Stimulated activated naive CD8-positive, alpha-beta T cell treated with anti-CD3 and anti-CD28 coated beads, Interleukin-15, Interleukin-2, amounts not matched to agents 100 U/mL and 50 U/mL, for 24 hours (primary cell): ENCODE results near the gene PRKAR2A.
"Not testable (repeated sequence)": the region's sequence is repeated elsewhere in the genome, so short reads cannot be mapped to it uniquely, and the experiment has no call there.

Source experiments
- ATAC-seq: fragments of 150-1000 bp; cut with Tn5 transposase; one replicate; pipeline ENCODE4 v1.10.0; 2021
- DNase-seq: peaks from one replicate; pipeline ENCODE4 v3.0.0; 2021

The PRKAR2A gene

DNA sequence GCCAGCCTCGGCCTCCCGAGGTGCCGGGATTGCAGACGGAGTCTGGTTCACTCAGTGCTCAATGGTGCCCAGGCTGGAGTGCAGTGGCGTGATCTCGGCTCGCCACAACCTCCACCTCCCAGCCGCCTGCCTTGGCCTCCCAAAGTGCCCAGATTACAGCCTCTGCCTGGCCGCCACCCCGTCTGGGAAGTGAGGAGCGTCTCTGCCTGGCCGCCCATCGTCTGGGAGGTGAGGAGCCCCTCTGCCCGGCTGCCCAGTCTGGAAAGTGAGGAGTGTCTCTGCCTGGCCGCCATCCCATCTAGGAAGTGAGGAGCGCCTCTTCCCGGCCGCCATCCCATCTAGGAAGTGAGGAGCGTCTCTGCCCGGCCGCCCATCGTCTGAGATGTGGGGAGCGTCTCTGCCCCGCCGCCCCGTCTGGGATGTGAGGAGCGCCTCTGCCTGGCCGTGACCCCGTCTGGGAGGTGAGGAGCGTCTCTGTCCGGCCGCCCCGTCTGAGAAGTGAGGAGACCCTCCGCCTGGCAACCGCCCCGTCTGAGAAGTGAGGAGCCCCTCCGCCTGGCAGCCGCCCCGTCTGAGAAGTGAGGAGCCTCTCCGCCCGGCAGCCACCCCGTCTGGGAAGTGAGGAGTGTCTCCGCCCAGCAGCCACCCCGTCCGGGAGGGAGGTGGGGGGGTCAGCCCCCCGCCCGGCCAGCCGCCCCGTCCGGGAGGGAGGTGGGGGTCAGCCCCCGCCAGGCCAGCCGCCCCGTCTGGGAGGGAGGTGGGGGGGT is 113.7 kb downstream of the PRKAR2A start:
- not testable (repeated sequence) for DNase-seq, ATAC-seq

DNA sequence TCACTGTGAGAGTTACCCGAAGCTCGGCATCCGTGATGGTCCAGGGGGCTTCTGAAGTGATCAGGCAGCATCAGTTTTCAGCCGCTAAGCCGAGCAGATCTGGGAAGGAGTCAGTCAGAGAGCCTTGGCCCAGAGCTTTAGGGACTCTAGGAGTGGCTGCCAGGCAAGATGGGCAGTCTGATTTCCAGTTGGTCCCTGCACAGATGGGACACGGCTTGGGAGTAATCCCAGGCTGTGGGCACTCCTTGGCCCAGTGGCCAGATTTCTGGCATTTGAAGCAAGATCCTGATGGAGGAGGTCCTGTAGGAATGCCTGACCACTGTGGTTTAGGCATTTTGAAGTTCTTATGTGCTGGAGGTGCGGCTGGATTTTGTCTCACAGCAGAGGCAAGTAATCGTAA is 120.2 kb downstream of the PRKAR2A start:
- DNase-seq (no peak), ATAC-seq (no peak)

DNA sequence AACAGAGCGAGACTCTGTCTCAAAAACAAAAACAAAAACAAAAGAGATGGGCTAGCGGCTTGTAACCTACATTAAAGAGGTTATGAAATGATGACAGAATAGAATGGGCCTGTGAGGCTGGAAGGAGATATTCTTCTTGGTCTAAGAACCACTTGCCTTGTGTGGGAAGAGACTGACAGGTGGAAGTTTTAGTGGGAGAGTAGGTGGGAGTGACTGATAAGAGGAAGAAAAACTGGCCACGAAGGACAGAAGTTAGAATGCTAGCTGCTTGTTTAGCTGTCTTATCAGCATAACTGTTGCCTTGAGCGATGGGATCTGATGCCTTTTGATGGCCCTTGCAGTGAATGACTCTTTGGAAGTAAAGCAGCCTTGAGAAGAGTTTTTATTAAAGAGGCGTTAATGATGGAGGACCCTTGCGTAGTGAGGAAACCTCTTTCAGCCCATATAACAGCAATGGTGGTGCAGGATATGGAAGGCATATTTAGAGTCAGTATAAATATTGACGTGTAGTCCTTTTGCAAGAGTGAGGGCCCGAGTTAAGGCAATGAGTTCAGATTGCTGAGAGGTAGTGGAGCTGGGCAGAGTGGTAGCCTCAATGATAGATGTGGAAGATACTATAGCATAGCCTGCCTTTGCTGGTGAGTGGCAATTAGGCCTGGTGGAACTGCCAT is 122.4 kb downstream of the PRKAR2A start:
- not testable (repeated sequence) for DNase-seq, ATAC-seq

DNA sequence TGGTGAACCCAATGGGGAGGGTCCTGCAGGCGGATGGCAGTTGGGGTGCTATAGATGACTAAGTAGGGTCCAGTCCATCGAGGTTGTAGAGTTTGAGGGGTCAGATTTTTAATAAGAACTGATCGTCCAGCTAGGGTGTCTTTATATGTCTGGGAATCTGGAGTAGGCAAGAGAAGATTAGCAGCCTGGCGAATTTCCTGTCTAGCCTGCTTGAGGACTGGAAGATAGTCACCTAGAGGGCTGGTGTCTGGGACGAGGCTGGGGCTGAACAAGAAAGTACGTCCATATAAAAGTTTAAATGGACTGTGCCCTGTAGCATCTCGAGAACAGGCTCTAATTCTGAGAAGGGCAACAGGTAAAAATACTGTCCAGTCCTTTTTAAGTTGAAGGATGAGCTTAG is 123.9 kb downstream of the PRKAR2A start:
- no peak for ATAC-seq
- no peak for DNase-seq

DNA sequence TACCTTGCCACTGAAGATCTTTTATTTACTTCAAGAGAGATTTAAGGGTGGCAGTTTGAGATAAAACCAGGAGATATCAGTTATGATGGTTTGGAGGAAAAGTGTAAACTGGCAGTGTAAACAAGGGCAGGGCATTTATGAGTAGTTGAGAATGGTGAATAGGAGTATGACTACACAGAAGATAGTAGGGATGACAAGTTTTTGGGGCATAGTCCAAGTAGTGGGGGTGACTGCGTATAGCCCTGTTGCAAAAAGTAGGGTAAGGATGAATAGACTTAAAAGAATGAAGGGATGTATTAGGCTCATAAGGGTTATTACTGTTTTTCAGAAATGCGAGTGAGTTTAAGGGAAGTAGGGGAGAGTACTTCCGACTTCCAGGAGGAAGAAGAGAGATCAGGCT is 124.4 kb downstream of the PRKAR2A start:
- not testable (repeated sequence) for ATAC-seq, DNase-seq

DNA sequence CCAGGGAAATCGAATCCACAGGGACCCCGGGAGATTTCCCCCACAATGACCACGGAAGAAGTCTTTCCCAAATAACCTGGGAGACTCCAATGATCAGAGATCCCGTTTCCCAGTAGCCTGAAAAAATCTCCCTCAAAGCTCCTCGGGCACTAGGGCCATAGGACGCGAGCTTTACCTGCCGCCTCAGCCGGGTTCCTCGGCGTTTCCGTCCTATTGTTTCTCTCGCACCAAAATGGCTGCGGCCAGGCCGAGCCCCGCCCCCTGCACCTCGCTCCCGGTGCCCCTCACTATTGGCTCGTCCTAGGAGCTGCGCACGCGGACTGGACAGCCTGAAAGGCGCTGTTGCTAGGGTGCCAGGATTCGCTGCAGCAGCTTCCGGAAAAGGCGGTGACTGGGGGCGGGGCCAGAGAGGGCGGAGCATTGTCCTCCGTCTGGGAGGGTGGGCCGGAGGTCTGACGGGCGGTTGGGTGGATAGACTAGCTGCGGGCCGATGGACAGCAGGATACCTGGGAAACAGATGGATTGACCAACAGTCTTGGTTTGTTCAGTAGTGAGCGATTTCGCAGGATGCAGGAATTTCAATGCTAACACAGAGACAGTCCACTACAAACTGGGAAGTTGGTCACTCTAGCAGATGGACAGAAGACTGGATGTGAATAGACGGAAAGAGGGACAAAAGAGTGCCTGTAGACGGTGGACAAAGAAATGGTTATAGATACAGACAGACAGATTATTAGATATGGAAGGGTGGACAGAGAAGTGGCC is 130.5 kb downstream of the PRKAR2A start, which contains the start of gene IP6K2:
Gene IP6K2, minus strand, starts transcription at position 240 of the 765 bp plus-strand sequence. CDS start 21,930 bp downstream, outside the sequence.
- ATAC-seq = peak; percentile 100
- DNase-seq = peak; percentile 100

DNA sequence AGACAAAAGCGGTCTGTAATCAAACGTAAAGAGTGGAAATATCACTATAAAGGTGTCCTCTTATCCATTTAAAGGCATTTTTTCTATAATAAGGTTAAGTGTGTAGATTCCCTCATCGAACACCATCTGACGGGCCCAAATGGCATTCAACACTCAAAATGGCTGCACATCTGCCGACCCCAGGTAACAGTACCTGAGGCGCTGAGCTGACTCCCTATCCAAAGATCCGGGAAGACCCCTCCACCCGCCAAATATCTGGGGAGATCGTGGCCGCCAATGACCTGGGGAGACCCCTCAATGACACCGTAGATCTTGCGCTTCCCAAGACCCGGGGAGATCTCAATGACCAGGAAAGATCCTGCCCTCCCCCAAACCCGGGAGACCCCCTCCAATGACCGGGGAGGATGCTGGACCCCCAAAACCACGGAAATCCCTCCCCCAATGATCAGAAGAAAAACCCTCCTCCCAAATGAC is 131.1 kb downstream of the PRKAR2A start:
- DNase-seq (peak; percentile 27), ATAC-seq (no peak)

DNA sequence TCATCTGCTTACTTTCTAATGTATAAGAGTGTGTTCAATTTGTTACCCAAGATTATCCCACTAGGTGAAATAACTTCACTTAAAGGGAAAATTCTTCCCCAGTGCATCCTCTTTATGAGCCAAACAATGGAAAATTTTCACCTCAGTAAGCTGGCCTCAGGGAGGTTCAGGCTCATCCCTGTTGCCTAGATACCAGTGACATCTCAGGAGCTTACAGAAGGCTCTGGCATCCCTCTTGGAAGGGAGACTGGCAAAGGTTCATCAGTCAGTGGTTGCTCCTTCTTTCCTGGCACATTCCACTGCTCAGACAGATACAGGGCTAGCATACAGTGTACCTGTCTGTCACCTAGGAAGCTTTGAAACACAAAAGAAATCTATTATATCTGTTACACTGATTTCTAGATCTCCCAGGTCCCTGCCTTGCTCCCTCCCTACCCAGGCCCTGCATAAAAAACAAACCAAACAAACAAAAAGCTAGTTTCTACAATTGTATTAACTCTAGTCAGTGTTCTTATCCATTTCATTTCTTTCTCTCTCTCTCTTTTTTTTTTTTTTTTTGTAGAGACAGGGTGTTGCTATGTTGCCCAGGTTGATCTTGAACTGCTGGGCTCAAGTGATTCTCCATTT is 132.4 kb downstream of the PRKAR2A start:
- DNase-seq = no peak

DNA sequence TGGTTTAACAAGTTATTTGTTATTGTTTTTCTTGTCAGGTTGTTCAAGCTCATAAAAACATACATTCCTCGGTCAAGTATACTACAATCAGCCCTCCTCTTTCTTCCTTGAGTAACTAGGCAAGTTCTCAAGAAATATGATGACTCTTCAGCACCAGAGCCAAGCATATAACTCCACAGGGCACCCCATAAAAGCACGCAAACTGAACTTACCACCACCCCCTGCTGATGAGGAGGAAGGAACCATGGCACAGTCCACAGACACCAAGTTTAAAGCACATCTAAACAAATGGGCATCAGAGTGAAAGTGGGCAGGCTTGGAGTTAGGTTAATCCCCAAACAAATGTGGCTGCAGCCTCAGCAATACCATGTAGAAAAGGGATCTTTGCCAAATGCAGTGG is 135.9 kb downstream of the PRKAR2A start:
- no peak for ATAC-seq
- no peak for DNase-seq

More for the DNA sequence above, 132.4 kb downstream of the PRKAR2A start:
- ATAC-seq = no peak

DNA sequence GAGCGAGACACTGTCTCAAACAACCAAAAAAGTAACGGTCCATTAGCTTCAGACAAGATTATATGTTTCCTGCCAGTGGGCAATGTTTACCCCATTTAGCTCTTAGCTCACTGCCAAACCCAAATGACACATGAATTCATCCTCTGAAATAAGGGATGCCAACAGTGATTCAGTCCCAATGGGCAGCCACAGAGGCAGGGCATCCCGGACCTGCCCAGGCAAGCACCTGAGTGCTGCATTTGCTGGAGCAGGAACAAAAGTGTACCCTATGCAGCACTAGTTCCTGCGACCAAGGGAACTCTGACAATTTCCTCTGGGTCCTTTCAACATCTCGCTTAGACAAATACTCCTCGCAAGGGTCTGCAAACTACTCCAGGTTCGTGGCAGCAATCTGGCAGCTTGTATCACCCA is 138.6 kb downstream of the PRKAR2A start:
- DNase-seq (no peak), ATAC-seq (no peak)

DNA sequence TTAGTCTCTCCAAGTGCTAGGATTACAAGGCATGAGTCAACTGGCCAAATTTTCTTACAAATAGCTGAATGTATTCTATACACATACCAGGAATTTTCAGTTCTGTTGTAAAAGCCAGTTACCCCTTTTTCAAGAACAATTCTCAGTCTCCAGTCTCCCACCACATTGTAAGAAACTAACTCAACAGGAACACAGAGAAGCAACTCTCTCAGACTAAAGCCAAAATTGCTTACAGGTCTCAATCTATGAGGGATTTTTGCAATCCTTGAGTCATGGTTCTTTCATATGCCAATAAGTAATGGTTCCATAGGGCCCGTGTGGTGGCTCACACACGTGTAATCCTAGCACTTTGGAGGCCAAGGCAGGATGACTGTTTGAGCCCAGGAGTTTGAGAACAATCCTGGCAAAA is 139.2 kb downstream of the PRKAR2A start:
- DNase-seq = no peak
- ATAC-seq = peak; percentile 45

DNA sequence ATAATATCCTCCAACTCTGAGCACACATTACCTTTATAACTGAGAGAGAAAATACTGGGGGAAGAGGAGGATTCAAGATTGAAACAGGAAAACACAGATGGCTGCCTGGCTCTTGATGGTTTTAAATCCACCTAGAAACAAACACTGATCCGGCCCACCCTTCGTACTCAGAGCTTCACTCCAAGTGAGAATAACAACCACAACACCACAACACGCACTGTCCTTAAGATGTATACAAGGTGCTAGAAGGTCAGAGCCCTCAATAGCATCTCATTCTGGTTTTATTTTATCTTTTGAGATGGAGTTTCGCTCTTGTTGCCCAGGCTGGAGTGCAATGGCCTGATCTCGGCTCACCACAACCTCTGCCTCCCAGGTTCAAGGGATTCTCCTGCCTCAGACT is 140.5 kb downstream of the PRKAR2A start:
- DNase-seq (no peak), ATAC-seq (no peak)

DNA sequence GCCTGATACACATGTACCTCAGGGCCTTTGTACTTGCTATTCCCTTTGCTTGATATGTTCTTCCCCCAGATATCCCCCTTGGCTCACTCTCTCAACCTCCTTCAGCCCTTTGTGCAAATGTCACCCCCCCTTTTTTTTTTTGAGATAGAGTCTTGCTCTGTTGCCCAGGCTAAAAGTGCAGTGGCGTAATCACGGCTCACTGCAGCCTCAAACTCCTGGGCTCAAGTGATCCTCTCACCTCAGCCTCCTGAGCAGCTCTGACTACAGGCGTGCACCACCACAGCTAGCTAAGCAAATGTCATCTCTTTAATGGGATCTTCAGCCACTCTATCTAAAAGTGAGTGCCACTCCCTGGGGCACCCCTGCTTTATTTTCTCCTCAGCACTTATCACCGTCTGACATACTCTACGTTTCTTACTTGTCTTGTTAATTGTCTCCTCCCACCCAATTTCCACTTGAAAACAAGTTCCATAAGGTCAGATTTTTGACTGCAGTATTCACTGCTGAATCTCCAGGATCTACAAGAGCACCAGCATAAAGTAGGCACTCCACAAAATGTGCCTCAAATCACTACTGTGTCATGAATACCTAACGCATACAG is 145.3 kb downstream of the PRKAR2A start:
- peak; percentile 32 for ATAC-seq
- DNase-seq = no peak

DNA sequence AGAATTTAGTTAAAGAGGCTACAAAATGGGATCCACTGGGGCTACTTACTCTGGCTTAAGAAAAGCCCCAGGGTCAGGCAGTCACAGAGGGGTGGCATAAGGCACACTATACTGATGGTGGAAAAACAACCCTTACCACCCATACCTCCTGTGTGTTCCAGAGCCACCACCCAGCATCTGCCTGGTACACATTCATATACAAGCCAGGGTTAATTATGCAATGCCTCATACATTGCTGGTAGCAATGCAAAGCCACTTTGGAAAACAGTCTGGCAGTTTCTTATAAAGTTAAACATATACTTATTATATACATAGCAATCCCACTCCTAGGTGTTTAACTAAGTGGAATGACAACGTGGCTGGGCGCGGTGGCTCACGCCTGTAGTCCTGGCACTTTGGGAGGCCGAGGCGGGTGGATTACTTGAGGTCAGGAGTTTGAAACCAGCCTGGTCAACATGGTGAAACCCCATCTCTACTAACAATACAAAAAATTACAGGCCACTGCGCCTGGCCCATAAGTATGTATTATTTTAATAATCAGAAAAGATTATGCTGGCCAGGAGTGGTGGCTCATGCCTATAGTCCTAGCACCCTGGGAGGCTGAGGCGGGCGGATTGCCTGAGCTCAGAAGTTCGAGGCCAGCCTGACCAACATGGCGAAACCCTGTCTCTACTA is 146.8 kb downstream of the PRKAR2A start:
- ATAC-seq = no peak
- no peak for DNase-seq

DNA sequence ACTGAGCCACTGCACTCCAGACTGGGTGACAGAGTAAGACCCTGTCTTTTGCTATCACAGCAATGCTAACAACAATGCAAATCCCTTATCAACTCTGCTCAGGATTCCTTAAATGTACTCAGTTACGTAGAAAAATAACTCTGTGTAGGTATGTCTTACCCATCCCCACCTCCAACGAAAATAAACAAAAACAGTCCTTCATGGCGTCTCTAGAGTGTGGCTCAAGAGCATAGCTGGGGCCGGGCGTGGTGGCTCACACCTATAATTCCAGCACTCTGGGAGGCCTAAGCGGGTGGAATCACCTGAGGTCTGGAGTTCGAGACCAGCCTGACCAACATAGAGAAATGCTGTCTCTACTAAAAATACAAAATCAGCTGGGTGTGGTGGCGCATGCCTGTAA is 148.8 kb downstream of the PRKAR2A start:
- DNase-seq (no peak), ATAC-seq (no peak)

DNA sequence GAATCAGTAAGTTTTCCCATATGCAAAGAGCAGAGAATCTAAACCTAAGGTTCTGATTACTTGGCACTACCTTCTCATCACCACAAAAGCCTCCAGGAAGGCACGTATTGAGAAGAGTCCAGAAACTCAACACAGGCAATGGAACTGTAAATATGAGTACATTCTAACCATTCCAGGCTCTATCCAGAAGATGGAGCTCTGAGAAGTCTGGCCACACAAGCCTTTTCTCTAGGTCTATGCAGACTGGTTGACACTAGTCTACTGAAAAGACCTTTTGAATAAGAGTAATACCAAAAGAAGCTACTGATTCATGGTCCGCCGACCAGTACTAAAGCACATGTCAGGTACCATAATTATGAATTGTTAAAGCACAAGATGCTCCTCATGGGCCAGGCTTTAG is 149.7 kb downstream of the PRKAR2A start:
- DNase-seq = no peak
- no peak for ATAC-seq

DNA sequence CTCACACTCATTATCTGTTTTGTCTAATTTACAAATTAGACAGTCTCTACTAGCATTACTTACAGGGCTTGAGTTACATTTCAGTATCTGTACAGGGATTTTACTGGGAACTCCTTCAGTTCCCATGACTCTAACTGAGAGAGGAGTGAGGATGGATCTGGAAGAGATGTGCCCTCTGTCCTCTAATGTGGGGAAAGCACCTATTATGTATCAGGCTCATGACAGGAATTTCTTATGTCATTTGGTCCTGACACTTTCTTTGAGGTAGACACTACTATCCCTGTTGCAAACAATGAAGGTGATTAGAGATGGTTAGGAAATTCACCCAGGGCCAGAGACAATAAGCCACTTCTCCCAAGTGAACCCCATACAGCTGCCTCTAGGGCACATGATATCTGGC is 151.1 kb downstream of the PRKAR2A start:
- ATAC-seq (no peak), DNase-seq (no peak)
